UCSD-AML1 (cell line): Measurements from ENCODE around the gene HPX.
"Not testable (repeated sequence)": the region's sequence is repeated elsewhere in the genome, so short reads cannot be mapped to it uniquely, and the experiment has no call there.

Source experiments
- DNase-seq: peaks from one replicate; lab custom pipeline; 2025; ENCODE audit not compliant: unreplicated experiment; lab: John Stamatoyannopoulos, UW

The HPX gene

DNA sequence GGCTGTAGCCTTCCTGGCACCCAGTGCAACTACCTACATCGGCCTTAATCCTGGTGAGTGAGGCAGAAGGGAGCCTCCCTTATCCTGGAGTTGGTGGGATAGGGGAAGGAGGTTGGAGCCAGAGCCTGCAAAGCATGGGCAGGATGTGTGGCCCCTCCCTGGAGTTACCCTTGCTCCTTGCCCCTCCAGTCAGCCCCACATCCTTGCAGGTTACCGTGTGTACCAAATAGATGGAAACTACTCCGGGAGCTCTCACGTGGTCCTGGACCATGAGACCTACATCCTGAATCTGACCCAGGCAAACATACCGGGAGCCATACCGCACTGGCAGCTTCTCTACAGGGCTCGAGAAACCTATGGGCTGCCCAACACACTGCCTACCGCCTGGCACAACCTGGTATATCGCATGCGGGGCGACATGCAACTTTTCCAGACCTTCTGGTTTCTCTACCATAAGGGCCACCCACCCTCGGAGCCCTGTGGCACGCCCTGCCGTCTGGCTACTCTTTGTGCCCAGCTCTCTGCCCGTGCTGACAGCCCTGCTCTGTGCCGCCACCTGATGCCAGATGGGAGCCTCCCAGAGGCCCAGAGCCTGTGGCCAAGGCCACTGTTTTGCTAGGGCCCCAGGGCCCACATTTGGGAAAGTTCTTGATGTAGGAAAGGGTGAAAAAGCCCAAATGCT, 46.7 kb downstream of the HPX start:
- no peak for DNase-seq

DNA sequence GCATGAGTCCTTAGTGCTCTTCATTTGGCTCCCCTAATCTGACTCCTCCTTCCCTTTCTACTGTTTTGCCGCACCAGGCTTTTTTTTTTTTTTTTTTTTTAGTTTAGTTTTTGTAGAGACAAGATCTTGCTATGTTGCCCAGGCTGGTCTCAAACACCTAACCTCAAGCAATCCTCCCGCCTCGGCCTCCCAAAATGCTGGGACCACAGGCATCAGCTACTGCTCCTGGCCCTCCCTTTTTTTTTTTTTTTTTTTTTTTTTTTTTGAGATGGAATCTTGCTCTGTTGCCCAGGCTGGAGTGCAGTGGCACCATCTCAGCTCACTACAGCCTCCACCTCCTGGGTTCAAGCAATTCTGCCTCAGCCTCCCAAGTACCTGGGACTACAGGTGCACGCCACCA, 48.5 kb downstream of the HPX start:
- not testable (repeated sequence) for DNase-seq

DNA sequence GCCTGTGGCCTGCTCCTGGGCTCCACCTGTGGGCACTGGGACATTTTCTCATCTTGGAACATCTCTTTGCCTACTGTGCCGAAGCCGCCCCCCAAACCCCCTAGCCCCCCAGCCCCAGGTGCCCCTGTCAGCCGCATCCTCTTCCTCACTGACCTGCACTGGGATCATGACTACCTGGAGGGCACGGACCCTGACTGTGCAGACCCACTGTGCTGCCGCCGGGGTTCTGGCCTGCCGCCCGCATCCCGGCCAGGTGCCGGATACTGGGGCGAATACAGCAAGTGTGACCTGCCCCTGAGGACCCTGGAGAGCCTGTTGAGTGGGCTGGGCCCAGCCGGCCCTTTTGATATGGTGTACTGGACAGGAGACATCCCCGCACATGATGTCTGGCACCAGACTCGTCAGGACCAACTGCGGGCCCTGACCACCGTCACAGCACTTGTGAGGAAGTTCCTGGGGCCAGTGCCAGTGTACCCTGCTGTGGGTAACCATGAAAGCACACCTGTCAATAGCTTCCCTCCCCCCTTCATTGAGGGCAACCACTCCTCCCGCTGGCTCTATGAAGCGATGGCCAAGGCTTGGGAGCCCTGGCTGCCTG, 49.2 kb downstream of the HPX start:
- no peak for DNase-seq

DNA sequence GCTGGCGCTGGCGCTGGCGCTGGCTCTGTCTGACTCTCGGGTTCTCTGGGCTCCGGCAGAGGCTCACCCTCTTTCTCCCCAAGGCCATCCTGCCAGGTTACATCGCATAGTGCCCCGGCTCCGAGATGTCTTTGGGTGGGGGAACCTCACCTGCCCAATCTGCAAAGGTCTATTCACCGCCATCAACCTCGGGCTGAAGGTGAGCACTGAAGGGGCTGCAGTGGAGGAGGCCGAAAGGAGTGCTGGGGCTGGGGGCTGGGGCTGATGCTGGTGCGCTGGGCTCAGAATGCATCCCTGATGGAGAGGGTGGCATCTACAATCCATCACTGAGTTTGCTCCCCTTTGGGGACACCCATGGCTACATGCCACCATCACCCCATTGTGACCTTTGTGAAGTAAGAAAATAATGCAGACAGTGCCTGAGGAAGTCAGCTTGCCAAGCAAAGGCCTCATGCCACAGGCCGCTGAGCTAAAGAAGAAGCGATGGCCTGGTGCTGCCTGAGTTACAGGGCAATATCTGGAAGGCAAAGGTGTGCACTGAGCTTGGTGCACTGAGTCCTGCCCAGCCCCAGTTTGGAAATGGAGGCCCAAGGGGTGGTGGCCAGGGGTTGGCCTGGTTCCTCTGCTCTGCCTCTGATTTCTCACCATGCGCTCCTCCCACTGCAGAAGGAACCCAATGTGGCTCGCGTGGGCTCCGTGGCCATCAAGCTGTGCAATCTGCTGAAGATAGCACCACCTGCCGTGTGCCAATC, 49.9 kb downstream of the HPX start:
- no peak for DNase-seq

DNA sequence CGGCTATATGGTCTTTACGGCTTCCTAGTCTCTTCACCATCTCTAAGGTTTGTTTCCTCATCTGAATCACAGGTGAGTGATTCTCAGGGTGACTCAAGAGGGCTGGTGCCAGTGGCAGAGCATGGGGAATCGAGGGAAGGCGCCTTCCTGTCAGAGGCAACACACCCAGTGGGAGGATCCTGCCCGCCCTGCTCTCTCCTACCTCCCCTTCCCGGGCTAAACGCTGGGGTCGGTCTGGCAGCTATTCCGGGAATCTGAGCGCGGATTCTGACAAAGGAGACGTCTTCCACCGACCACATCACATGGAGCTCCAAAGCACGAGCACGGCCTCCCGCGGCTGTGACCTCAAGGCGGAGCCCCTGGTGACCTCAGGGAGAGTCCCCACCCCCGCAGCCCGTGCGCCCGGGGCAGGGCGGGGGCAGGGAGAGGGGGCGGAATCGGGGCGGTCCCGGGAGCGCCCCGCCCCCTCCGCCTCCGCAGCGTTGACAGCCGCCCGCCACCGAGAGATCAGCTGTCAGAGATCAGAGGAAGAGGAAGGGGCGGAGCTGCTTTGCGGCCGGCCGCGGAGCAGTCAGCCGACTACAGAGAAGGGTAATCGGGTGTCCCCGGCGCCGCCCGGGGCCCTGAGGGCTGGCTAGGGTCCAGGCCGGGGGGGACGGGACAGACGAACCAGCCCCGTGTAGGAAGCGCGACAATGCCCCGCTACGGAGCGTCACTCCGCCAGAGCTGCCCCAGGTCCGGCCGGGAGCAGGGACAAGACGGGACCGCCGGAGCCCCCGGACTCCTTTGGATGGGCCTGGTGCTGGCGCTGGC, 50.7 kb downstream of the HPX start, which contains the start of gene SMPD1:
TSS of gene SMPD1 (plus strand) at position 570 of the 813 bp plus-strand sequence. CDS start at position 695, 125 bp downstream.
- peak; percentile 95 for DNase-seq

DNA sequence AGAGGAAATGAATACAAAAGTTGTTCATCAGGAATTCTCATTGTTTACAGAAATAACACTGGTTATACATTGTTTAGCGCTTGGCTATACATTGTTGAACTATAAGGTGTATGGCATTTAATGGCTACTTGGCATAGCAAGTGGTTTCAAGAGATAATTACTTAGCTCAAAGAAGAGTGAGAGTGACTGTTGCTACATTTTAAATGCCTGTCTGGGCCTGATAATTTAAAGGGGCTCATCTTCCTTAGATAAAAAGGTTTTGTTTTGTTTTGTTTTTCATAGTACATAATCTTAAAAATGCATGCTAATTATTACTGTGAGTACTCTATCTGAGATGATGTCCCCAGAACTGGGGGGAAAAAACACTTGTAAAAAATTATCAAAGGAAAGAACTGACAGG, 52.0 kb downstream of the HPX start:
- no peak for DNase-seq

DNA sequence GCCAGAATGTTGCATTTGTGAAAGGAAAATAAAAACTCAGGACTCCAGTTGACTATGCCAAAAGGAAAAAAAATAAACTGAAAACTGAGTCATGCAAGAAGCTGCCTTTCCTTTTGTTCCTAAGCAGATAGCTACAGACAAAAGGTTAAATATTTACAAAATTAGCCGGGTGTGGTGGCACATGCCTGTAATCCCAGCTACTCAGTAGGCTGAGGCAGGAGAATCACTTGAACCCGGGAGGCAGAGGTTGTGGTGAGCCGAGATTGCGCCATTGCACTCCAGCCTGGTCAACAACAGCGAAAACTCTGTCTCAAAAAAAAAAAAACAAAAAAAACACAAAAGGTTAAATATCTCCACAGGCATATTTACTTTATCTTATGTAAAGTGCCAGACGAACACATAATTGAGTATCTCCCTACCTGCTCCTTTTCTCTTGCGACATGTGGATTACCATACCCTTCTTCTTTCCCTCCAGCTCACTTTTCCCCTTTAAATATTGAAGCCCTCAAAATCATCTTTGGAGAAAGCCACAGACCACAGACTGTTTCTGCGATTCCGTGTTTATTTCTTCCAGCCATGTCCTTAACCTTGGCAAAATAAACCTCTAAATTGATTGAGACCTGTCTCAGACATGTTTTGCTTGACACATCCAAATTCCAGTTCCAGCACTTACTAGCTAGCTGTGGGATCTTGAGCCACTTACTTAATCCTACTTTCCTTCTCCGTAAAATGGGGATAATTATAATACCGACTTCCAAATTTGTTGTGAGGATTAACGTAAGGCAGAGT, 52.8 kb downstream of the HPX start:
- no peak for DNase-seq

DNA sequence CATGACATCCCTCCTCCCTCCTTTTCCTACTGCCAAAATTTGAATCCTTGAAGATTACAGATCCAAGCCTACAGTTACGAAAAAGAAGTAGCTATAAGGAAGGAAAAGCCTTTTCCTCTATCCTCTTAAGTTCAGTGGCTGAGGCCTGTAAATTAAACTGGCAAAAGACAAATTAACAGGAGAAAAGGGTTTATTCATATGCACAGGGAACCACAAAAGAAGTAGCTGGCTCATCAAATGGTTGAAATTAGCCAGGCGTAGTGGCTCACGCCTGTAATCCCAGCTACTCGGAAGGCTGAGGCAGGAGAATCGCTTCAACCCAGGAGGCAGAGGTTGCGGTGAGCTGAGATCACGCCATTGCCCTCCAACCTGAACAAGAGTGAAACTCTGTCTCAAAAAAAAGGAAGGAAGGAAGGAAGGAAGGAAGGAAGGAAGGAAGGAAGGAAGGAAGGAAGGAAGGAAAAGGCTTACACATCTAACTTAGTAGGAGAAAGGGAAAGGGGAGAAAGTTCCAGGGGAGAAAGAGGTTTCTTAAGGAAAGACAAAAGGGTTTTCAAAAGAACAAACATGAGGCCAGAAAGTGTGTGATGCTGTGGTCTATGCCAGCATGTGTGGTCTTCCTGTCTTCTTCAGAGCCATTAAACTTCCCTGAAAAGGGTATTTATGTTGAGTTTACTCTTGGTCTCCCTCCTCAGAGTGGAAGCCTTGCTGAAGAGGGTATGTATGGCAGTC, 55.6 kb downstream of the HPX start:
- no peak for DNase-seq
